MM.1S (cell line): Measurements from ENCODE around the gene EZH1.

Experiments used
- DNase-seq: peaks from one replicate; pipeline ENCODE4 v3.0.0-alpha.2; 2015
- H2AFZ ChIP-seq: fragments of 300-600 bp; sonication (generic); 2 replicates; pipeline ENCODE4 v1.6.0; 2016; ENCODE audit warnings: antibody characterized with exemption, low read length
- H3F3A ChIP-seq: fragments of 300-600 bp; sonication (generic); 2 replicates; pipeline ENCODE4 v1.6.1; 2016; ENCODE audit warnings: mild to moderate bottlenecking, antibody characterized with exemption, low read length, moderate library complexity, mixed read lengths; ENCODE audit not compliant: insufficient read depth
- H3K27ac ChIP-seq: fragments of 300-600 bp; sonication (generic); 2 replicates; pipeline ENCODE4 v1.5.1; 2016; ENCODE audit warnings: mild to moderate bottlenecking, low read length
- H3K27me3 ChIP-seq: fragments of 300-600 bp; sonication (generic); replicated peaks from 2 replicates; pipeline ENCODE4 v1.6.0; 2016; ENCODE audit warnings: low read length; ENCODE audit not compliant: insufficient read depth
- H3K36me3 ChIP-seq: fragments of 300-600 bp; sonication (generic); replicated peaks from 2 replicates; pipeline ENCODE4 v1.6.1; 2016; ENCODE audit warnings: mild to moderate bottlenecking, low read length, mixed read lengths; ENCODE audit not compliant: insufficient read depth
- H3K4me1 ChIP-seq: fragments of 300-600 bp; sonication (generic); 2 replicates; pipeline ENCODE4 v1.6.1; 2016; ENCODE audit warnings: low read length, mixed read lengths
- H3K4me2 ChIP-seq: fragments of 300-600 bp; sonication (generic); 2 replicates; pipeline ENCODE4 v1.6.0; 2016; ENCODE audit warnings: low read depth, low read length
- H3K4me3 ChIP-seq: fragments of 300-600 bp; sonication (generic); 2 replicates; pipeline ENCODE4 v1.5.1; 2016; ENCODE audit warnings: low read length, mixed read lengths
- H3K79me2 ChIP-seq: fragments of 300-600 bp; sonication (generic); 2 replicates; pipeline ENCODE4 v1.6.1; 2016; ENCODE audit warnings: mixed run types, low read length, mixed read lengths
- H3K9ac ChIP-seq: fragments of 300-600 bp; sonication (generic); 2 replicates; pipeline ENCODE4 v1.6.1; 2016; ENCODE audit warnings: low read length, mixed read lengths
- H3K9me2 ChIP-seq: fragments of 300-600 bp; sonication (generic); replicated peaks from 2 replicates; pipeline ENCODE4 v1.6.1; 2016; ENCODE audit warnings: mild to moderate bottlenecking, low read length, mixed read lengths; ENCODE audit not compliant: insufficient read depth
- H3K9me3 ChIP-seq: fragments of 300-600 bp; sonication (generic); replicated peaks from 2 replicates; pipeline ENCODE4 v1.6.1; 2016; ENCODE audit warnings: mild to moderate bottlenecking, low read length, mixed read lengths; ENCODE audit not compliant: insufficient read depth
- H4K20me1 ChIP-seq: fragments of 300-600 bp; sonication (generic); 2 replicates; pipeline ENCODE4 v1.6.1; 2016; ENCODE audit warnings: mild to moderate bottlenecking, low read length, moderate library complexity, mixed read lengths; ENCODE audit not compliant: insufficient read depth
- CTCF ChIP-seq: fragments of 300-600 bp; sonication (generic); IDR thresholded peaks from 2 replicates; pipeline ENCODE4 v1.5.1; 2016; ENCODE audit warnings: antibody characterized with exemption, low read length, mixed read lengths
- EZH2 ChIP-seq: fragments of 300-600 bp; sonication (generic); optimal IDR thresholded peaks from 2 replicates; pipeline ENCODE3; 2017; ENCODE audit warnings: low read depth, mild to moderate bottlenecking, antibody characterized with exemption, low read length, mixed read lengths
- EZH2phosphoT487 ChIP-seq: fragments of 300-600 bp; sonication (generic); IDR thresholded peaks from 2 replicates; pipeline ENCODE4 v1.6.1; 2018; ENCODE audit warnings: antibody characterized with exemption, low read length

EZH1 gene

GRCh38 chr17:42704837-42705494 is 39.9 kb downstream of the EZH1 start:
- Histone ChIP-seq H2AFZ (no peak overlapping the region), H3K9me2 (no peaks in the 10 kb centered on the region), H3K4me3 (no peak overlapping the region), H3K36me3 (peaks cover 7% of the 10 kb centered on the region; the same call in 1 of the 2 replicates), H3K4me1 (peaks cover 18% of the 10 kb centered on the region), H4K20me1 (no peaks in the 10 kb centered on the region), H3F3A (peaks cover 9% of the 10 kb centered on the region), H3K9ac (no peak overlapping the region), H3K4me2 (peak overlapping the region; percentile 39; the same call in 1 of the 2 replicates), H3K9me3 (no peaks in the 10 kb centered on the region), H3K27ac (peak overlapping the region; percentile 53; the same call in 1 of the 2 replicates), H3K79me2 (no peaks in the 10 kb centered on the region), H3K27me3 (no peaks in the 10 kb centered on the region)
- TF ChIP-seq EZH2 (no peak), EZH2phosphoT487 (no peak), CTCF (no peak)
- peak; percentile 51 for DNase-seq

- Histone ChIP-seq H3K9me3 (no peaks in the 10 kb centered on the region), H3K4me3 (no peak overlapping the region), H3K4me2 (peak overlapping the region; percentile 26; the same call in 1 of the 2 replicates), H3K79me2 (no peaks in the 10 kb centered on the region), H4K20me1 (no peaks in the 10 kb centered on the region), H3K9me2 (no peaks in the 10 kb centered on the region), H3F3A (peaks cover 9% of the 10 kb centered on the region), H3K27ac (peak overlapping the region; percentile 53; the same call in 1 of the 2 replicates), H3K27me3 (no peaks in the 10 kb centered on the region), H3K36me3 (peaks cover 7% of the 10 kb centered on the region; the same call in 1 of the 2 replicates), H2AFZ (no peak overlapping the region), H3K9ac (no peak overlapping the region), H3K4me1 (peaks cover 18% of the 10 kb centered on the region)
- TF ChIP-seq EZH2phosphoT487 (no peak), EZH2 (no peak), CTCF (no peak)
- no peak for DNase-seq
Observed at GRCh38 chr17:42704490-42704836, 40.4 kb downstream of the EZH1 start.

GRCh38 chr17:42702446-42702845 is 42.4 kb downstream of the EZH1 start:
- H3K27me3 ChIP-seq = no peaks in the 10 kb centered on the region
- peaks cover 9% of the 10 kb centered on the region for H3F3A ChIP-seq
- no peak for DNase-seq
- H3K36me3 ChIP-seq = 0 out of 2 replicates have a peak, but pooled peaks cover under 1% of the 10 kb centered on the region
- H3K9me2 ChIP-seq = no peaks in the 10 kb centered on the region
- TF ChIP-seq EZH2phosphoT487 (no peak), EZH2 (no peak), CTCF (no peak)
- H3K4me2 ChIP-seq = no peak overlapping the region
- no peaks in the 10 kb centered on the region for H3K9me3 ChIP-seq
- no peak overlapping the region for H3K27ac ChIP-seq
- no peak overlapping the region for H3K4me3 ChIP-seq
- no peaks in the 10 kb centered on the region for H4K20me1 ChIP-seq
- no peaks in the 10 kb centered on the region for H3K79me2 ChIP-seq
- peaks cover 18% of the 10 kb centered on the region for H3K4me1 ChIP-seq
- H3K9ac ChIP-seq = no peak overlapping the region
- H2AFZ ChIP-seq = no peak overlapping the region
